Skeletal muscle tissue (tissue), 4 donors: ENCODE results near the gene PRKG1. TPM values are rescaled to one million over a fixed set of nuclear protein-coding genes. Genes with fewer than 3 reads are reported as not detected.
"Not testable (repeated sequence)": the region's sequence is repeated elsewhere in the genome, so short reads cannot be mapped to it uniquely, and the experiment has no call there.

Experiments
- H3K27ac ChIP-seq: one replicate; pipeline ENCODE4 v1.7.0; 2013; ENCODE audit warnings: mild to moderate bottlenecking, low read depth, low read length, inconsistent platforms
- H3K27me3 ChIP-seq, 3 donors: one replicate each; pipeline ENCODE4 v1.7.0; 2013; ENCODE audit warnings: low read length in 3 of 3; ENCODE audit not compliant: control insufficient read depth in 3 of 3, insufficient read depth in 3 of 3
- H3K36me3 ChIP-seq, 3 donors: one replicate each; pipeline ENCODE4 v1.7.0; 2013; ENCODE audit warnings: low read length in 3 of 3; ENCODE audit not compliant: control insufficient read depth in 3 of 3, insufficient read depth in 3 of 3
- H3K4me1 ChIP-seq, 3 donors: one replicate each; pipeline ENCODE4 v1.7.0; 2013; ENCODE audit warnings: low read length in 3 of 3, mild to moderate bottlenecking in 3 of 3; ENCODE audit not compliant: control insufficient read depth in 3 of 3, insufficient read depth in 3 of 3
- H3K4me3 ChIP-seq, 3 donors: one replicate each; pipeline ENCODE4 v1.7.0; 2013; ENCODE audit warnings: low read length in 3 of 3
- H3K9ac ChIP-seq, 3 donors: one replicate each; pipeline ENCODE4 v1.7.0; 2013; ENCODE audit warnings: low read length in 3 of 3, mild to moderate bottlenecking in 3 of 3, moderate library complexity in 2 of 3, low read depth in 1 of 3
- H3K9me3 ChIP-seq, 3 donors: one replicate each; pipeline ENCODE4 v1.7.0; 2013; ENCODE audit warnings: low read length in 3 of 3; ENCODE audit not compliant: control insufficient read depth in 3 of 3
- total RNA-seq: library from RNA; depleted of rRNA; stranded (reverse); fragments of >200 nt; gene quantifications from one replicate; pipeline ENCODE4 v1.2.3, GENCODE V29; 2014
- donor health status: Osteomylitis.

Gene PRKG1
- total RNA-seq, 1 donor from 2014 or later: 44.9 TPM

- Histone ChIP-seq H3K9ac (peak overlapping the region in 1 of 3 donors; percentile 35), H3K36me3 (no peaks in the 10 kb centered on the region), H3K27ac (no peak overlapping the region), H3K4me1 (no peaks in the 10 kb centered on the region), H3K27me3 (no peaks in the 10 kb centered on the region), H3K4me3 (no peak overlapping the region), H3K9me3 (no peaks in the 10 kb centered on the region)
Observed at GRCh38 chr10:51724038-51724437, 649.8 kb downstream of the PRKG1 start.

DNA sequence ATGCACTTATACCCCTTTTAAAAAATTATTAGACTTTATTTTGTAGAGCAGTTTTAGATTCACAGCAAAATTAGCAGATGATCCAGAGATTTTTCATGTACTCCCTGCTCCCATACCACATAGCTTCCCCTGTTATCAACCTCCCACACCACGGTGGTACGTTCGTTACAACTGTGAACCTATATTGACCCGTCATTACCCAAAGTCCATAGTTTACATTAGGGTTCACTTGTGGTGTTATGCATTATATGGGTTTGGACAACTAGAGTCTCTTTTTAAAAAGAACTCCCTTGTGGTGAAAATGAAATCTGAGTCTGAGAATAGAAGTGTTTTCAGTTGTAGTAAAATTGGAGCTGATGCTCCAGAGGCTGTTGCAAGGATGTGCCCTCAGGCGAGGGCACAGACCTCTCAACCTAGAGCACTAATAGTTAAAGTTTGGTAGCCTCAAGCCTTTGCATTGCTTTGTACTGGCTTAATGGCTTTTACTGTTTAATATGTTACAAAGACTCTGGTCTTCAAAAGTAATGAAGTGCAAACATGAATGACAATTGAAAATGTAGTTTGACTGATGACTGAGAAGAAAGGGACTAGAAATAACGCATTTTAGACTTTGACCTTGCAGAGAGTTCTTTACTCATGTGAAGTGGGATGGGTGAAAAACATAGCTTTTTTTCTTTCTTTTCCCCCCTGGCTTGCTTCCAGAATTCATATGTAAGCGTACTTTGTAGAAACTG, 655.7 kb downstream of the PRKG1 start:
- Histone ChIP-seq H3K27me3 (no peaks in the 10 kb centered on the region), H3K27ac (no peak overlapping the region), H3K9me3 (no peaks in the 10 kb centered on the region), H3K4me3 (no peak overlapping the region), H3K4me1 (no peaks in the 10 kb centered on the region), H3K36me3 (no peaks in the 10 kb centered on the region), H3K9ac (no peak overlapping the region)

GRCh38 chr10:51733057-51733456, 658.8 kb downstream of the PRKG1 start:
- no peak overlapping the region for H3K9ac ChIP-seq
- H3K36me3 ChIP-seq: no peaks in the 10 kb centered on the region
- no peaks in the 10 kb centered on the region for H3K27me3 ChIP-seq
- no peaks in the 10 kb centered on the region for H3K4me1 ChIP-seq
- no peak overlapping the region for H3K27ac ChIP-seq
- no peaks in the 10 kb centered on the region for H3K9me3 ChIP-seq
- H3K4me3 ChIP-seq: no peak overlapping the region

- no peak overlapping the region for H3K27ac ChIP-seq
- no peak overlapping the region for H3K9ac ChIP-seq
- H3K9me3 ChIP-seq: no peaks in the 10 kb centered on the region
- H3K4me3 ChIP-seq: no peak overlapping the region
- no peaks in the 10 kb centered on the region for H3K36me3 ChIP-seq
- H3K27me3 ChIP-seq: no peaks in the 10 kb centered on the region
- peaks cover 0 to 2% (median 0%) of the 10 kb centered on the region in 3 donors for H3K4me1 ChIP-seq
Observed at GRCh38 chr10:51743146-51743545, 668.9 kb downstream of the PRKG1 start.

GRCh38 chr10:51744235-51745000, 670.1 kb downstream of the PRKG1 start:
- Histone ChIP-seq H3K36me3 (no peaks in the 10 kb centered on the region), H3K4me1 (peaks cover 0 to 2% (median 0%) of the 10 kb centered on the region in 3 donors), H3K9ac (no peak overlapping the region), H3K9me3 (no peaks in the 10 kb centered on the region), H3K27ac (no peak overlapping the region), H3K27me3 (no peaks in the 10 kb centered on the region), H3K4me3 (no peak overlapping the region)

DNA sequence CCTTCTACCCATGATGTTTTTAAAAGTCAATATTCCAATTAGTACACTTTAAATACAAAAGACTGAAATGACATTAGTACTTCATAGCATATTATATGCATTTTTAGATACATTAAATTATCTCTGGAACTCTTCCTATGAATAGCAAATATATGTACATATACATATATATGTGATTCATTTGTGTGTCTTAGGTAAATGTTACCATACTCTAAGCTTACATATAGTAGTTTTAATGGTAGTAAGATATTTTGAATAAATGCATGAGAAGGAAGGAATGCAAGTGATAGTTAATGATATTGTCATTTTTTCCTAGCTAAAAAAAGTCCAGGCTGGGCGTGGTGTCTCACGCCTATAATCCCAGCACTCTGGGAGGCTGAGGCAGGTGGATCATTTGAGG, 671.1 kb downstream of the PRKG1 start:
- H3K4me3 ChIP-seq: no peak overlapping the region
- H3K27me3 ChIP-seq: no peaks in the 10 kb centered on the region
- H3K9ac ChIP-seq: no peak overlapping the region
- peaks cover 0 to 2% (median 0%) of the 10 kb centered on the region in 3 donors for H3K4me1 ChIP-seq
- no peaks in the 10 kb centered on the region for H3K36me3 ChIP-seq
- H3K9me3 ChIP-seq: no peaks in the 10 kb centered on the region
- H3K27ac ChIP-seq: no peak overlapping the region

- no peaks in the 10 kb centered on the region for H3K27me3 ChIP-seq
Observed at GRCh38 chr10:51747216-51747615, 672.9 kb downstream of the PRKG1 start.

DNA sequence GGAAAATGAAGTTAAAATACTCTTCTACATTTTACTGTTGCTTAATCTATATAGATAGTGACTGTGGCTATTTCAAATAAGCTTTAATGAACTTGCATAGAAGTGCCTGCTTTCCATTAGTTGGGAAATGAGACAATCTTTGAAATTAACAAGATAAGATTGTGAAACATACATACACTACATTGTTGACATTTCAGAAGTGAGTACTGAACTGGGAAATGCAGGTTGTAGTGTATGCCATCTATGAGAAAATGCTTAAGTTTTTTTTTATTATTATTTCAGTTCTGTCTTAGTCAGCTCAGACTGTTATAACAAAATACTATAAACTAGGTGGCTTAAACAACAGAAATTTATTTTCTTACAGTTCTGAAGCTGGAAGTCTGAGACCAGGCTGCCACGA, 674.7 kb downstream of the PRKG1 start:
- Histone ChIP-seq H3K4me1 (no peaks in the 10 kb centered on the region), H3K9ac (no peak overlapping the region), H3K4me3 (no peak overlapping the region), H3K36me3 (no peaks in the 10 kb centered on the region), H3K27me3 (no peaks in the 10 kb centered on the region), H3K9me3 (no peaks in the 10 kb centered on the region), H3K27ac (no peak overlapping the region)

More at GRCh38 chr10:51747216-51747615, 672.9 kb downstream of the PRKG1 start:
- H3K4me3 ChIP-seq: no peak overlapping the region
- H3K4me1 ChIP-seq: peaks cover 0 to 2% (median 0%) of the 10 kb centered on the region in 3 donors
- H3K27ac ChIP-seq: no peak overlapping the region
- H3K9ac ChIP-seq: no peak overlapping the region
- H3K36me3 ChIP-seq: no peaks in the 10 kb centered on the region
- no peaks in the 10 kb centered on the region for H3K9me3 ChIP-seq

- Histone ChIP-seq H3K4me1 (no peaks in the 10 kb centered on the region), H3K27me3 (no peaks in the 10 kb centered on the region), H3K36me3 (no peaks in the 10 kb centered on the region), H3K27ac (no peak overlapping the region), H3K9ac (no peak overlapping the region), H3K9me3 (no peaks in the 10 kb centered on the region), H3K4me3 (no peak overlapping the region)
Observed at GRCh38 chr10:51758366-51758765, 684.1 kb downstream of the PRKG1 start.

DNA sequence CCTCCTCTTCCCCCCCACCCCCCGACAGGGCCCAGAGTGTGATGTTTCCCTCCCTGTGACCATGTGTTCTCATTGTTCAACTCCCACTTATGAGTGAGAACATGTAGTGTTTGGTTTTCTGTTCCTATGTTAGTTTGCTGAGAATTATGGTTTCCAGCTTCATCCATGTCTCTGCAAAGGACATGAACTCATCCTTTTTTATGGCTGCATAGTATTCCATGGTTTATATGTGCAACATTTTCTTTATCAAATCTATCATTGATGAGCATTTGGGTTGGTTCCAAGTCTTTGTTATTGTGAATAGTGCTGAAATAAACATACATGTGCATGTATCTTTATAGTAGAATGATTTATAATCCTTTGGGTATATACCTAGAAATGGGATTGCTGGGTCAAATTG, 684.6 kb downstream of the PRKG1 start:
- not testable (repeated sequence) for H3K27ac ChIP-seq, H3K36me3 ChIP-seq, H3K9ac ChIP-seq, H3K4me3 ChIP-seq, H3K27me3 ChIP-seq, H3K4me1 ChIP-seq, H3K9me3 ChIP-seq
